Lower lobe of right lung (tissue), 2 donors: ENCODE results near the gene TNIK. TPM values are rescaled to one million over a fixed set of nuclear protein-coding genes. Genes with fewer than 3 reads are reported as not detected.

Experiments used
- ATAC-seq, 2 donors: fragments of 200-7000 bp; cut with Tn5 transposase; one replicate each; pipeline ENCODE4 v1.9.1; 2020 to 2022; ENCODE audit warnings: mild to moderate bottlenecking in 2 of 2, moderate library complexity in 2 of 2
- DNase-seq: peaks from one replicate; pipeline ENCODE4 v3.0.0-alpha.2; 2020
- H3K27ac ChIP-seq: fragments of 200-600 bp; one replicate; pipeline ENCODE4 v1.8.0; 2022
- H3K27me3 ChIP-seq: fragments of 200-600 bp; one replicate; pipeline ENCODE4 v1.8.0; 2022; ENCODE audit warnings: low read depth
- H3K36me3 ChIP-seq: fragments of 200-600 bp; one replicate; pipeline ENCODE4 v1.8.0; 2022; ENCODE audit warnings: mild to moderate bottlenecking
- H3K4me1 ChIP-seq: fragments of 200-600 bp; one replicate; pipeline ENCODE4 v1.8.0; 2022
- H3K4me3 ChIP-seq: fragments of 200-600 bp; one replicate; pipeline ENCODE4 v1.8.0; 2022; ENCODE audit warnings: mild to moderate bottlenecking
- H3K9me3 ChIP-seq: fragments of 200-600 bp; one replicate; pipeline ENCODE4 v1.8.0; 2022
- intact Hi-C: fragments of 100-400 bp; cut with DNase I; formaldehyde crosslinking; loops from one replicate; pipeline ENCODE4 v1.11.0; 2022
- total RNA-seq: library from RNA; stranded (reverse); fragmentation: NEBNext Ultra II Directional; extraction: Animal tissue kit (Norgen Biotek cat#: 25700); gene quantifications from one replicate; pipeline ENCODE4 v1.2.1, GENCODE V29; 2021
- TF ChIP-seq, protein P1 (sequence below): fragments of 200-600 bp; IDR thresholded peaks from one replicate; pipeline ENCODE4 v1.8.0; 2022; ENCODE audit warnings: antibody characterized with exemption, mild to moderate bottlenecking
- donor health status: DM: no; HTN: yes; CAD: no; lungs with severe emphysema.

The TNIK gene
- total RNA-seq, 1 donor from 2014 or later, result 29.3 TPM

DNA sequence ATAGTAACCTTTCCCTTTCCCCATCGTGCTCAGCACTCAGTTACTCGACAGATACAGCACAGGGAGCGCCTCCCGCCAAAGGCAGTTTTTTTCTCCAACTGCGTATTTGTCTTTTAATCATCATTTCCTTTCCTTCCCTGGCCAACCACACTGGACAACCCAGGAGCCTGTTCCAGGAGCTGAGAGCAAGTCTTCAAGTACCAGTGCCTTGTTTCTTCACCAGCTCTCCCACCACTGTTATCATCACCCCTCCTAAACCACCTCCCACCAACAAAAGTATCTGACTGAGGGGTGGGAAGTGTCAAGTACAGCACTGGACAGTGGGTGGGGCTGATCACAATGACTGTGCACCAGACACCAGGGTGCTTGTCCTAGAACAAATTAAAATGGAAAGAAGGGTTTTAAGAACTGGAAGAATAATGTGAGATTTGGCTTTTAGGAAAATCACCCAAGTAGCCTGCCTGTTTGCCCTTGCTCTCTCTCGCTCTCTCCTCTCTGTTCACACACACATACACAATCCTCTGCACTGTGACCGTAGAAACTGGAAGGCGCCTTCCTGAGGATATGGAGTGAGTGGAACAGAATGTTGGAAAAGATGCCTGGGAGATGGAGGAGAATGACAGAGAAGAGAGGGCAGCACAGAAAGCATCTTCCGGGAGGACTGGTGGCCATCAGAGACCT lies 126.3 kb downstream of the TNIK start:
- no peak overlapping the region for H3K4me3 ChIP-seq

DNA sequence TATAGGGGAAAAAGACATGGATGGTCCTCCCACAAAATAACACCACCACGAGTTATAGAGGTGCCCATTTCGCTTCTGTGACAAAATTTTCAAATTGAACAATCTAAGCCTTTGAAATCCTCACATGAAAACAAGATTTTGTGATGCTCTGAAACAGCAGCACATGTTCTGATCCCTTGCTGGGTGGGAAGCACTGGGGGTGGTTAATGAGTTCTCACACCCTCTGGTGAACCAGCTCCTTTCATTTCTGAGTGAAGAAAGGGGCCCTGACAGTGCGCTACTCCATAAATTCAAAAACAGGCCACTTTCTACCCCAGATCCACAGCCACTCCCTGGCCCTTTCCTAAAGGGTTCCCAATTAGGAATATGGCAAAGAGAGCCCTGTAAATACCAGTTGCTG lies 129.3 kb downstream of the TNIK start:
- TF ChIP-seq, protein P1, sequence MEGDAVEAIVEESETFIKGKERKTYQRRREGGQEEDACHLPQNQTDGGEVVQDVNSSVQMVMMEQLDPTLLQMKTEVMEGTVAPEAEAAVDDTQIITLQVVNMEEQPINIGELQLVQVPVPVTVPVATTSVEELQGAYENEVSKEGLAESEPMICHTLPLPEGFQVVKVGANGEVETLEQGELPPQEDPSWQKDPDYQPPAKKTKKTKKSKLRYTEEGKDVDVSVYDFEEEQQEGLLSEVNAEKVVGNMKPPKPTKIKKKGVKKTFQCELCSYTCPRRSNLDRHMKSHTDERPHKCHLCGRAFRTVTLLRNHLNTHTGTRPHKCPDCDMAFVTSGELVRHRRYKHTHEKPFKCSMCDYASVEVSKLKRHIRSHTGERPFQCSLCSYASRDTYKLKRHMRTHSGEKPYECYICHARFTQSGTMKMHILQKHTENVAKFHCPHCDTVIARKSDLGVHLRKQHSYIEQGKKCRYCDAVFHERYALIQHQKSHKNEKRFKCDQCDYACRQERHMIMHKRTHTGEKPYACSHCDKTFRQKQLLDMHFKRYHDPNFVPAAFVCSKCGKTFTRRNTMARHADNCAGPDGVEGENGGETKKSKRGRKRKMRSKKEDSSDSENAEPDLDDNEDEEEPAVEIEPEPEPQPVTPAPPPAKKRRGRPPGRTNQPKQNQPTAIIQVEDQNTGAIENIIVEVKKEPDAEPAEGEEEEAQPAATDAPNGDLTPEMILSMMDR, result no peak
- ATAC-seq, result no peak
- no peaks in the 10 kb centered on the region for H3K36me3 ChIP-seq
- intact Hi-C loops, result no loop called here
- H3K27me3 ChIP-seq, result no peaks in the 10 kb centered on the region
- H3K9me3 ChIP-seq, result no peaks in the 10 kb centered on the region
- no peak for DNase-seq
- H3K27ac ChIP-seq, result no peak overlapping the region
- H3K4me1 ChIP-seq, result peaks cover 13% of the 10 kb centered on the region
- no peak overlapping the region for H3K4me3 ChIP-seq

More for the DNA sequence above, 126.3 kb downstream of the TNIK start:
- ATAC-seq (peak; percentile 56 to 75), DNase-seq (no peak)
- Histone ChIP-seq H3K9me3 (no peaks in the 10 kb centered on the region), H3K27me3 (no peaks in the 10 kb centered on the region), H3K4me1 (peaks cover 8% of the 10 kb centered on the region), H3K36me3 (no peaks in the 10 kb centered on the region), H3K27ac (no peak overlapping the region)
- intact Hi-C loops, result no loop called here
- TF ChIP-seq, protein P1, result no peak

DNA sequence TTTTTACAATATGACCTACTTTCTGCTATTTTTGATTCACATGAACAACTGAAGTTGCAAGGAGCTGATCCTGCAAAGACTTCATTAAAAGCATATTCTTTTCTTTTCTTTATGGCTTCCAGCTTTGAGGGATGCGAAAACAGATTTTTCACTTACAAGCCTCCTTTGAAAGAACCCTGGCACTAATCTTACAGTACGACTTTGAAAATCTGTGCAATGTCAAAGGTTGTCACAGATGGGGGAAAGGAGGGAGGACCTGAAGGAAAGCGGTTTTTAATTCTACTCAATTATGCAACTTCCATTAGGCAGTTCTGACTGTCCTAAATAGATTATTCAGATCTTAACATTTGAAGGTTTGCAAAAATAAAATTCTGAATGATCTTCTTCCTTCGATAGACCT lies 130.5 kb downstream of the TNIK start:
- intact Hi-C loops, result no loop called here
- H3K4me1 ChIP-seq, result peaks cover 13% of the 10 kb centered on the region
- no peaks in the 10 kb centered on the region for H3K36me3 ChIP-seq
- H3K27ac ChIP-seq, result no peak overlapping the region
- no peak overlapping the region for H3K4me3 ChIP-seq
- ATAC-seq, result no peak
- H3K27me3 ChIP-seq, result no peaks in the 10 kb centered on the region
- H3K9me3 ChIP-seq, result no peaks in the 10 kb centered on the region
- DNase-seq, result no peak
- TF ChIP-seq, protein P1, result no peak

DNA sequence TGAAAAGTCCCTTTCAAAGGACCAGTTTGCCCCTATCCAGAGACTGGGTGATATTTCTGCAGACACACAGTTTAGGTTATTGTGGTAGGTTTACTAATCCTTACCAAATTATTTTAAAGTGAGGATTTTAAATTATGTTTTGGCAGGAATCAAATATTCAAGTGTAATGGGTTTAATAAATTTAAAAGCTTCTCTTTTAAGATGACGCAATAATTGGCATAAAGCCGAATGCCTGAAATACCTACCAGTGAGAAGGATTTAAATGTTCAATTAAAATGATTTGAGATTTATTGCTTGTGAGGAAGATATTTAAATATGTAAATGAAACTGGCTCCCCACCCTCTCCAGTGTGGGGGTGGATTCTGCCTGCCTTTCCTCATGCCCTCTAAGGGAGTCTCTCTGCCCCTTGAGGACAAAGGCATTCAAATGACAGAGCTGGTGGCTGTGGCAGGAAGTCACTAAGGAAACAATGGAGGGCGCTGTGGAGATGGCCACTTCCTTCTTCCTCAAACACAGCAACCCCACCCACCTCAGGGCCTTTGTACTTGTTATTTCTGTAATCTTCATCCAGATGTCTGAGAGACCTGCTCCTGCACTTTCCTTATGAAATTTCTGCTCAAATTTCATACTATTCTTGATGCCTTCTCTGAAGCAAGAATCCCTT lies 131.7 kb downstream of the TNIK start:
- Histone ChIP-seq H3K4me1 (peaks cover 13% of the 10 kb centered on the region), H3K36me3 (no peaks in the 10 kb centered on the region), H3K27ac (no peak overlapping the region), H3K27me3 (no peaks in the 10 kb centered on the region), H3K4me3 (no peak overlapping the region), H3K9me3 (no peaks in the 10 kb centered on the region)
- TF ChIP-seq, protein P1, result peak; percentile 25
- intact Hi-C loops, result no loop called here
- DNase-seq (peak; percentile 73), ATAC-seq (peak; percentile 57 to 81)

DNA sequence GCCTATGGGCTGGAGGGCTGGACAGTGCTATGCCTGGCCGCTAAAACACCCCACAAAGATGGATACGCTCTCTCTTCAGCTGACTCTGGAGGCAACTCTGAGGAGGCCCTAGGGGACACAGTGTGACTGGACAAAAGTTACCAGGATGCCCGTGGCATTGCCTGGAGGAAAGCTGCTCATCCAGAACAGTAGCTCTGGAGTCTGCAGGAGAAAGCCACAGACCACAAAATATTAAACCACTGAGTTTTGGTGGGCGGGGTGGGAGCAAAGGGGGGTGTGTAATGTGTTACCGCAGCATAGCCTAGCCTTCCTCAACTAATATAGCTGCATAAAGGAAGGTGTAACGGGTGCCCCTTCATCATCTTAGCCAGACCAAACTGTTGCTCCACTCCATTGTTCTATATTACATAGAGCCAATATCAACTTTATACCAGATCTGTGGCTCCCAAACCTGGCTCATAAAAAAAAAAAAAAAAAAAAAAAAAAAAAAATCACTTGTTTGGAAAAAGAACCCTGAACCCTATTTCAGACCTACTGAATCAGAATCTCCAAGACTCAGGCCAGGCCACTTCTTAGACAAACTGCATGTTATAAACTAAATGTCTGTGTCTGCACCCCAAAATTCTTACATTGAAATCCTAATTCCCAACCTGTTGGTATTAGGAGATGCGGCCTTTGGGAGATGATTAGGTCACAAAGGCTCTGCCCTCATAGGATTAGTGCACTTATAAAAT lies 132.6 kb downstream of the TNIK start:
- Histone ChIP-seq H3K9me3 (no peaks in the 10 kb centered on the region), H3K27ac (no peak overlapping the region), H3K4me3 (no peak overlapping the region), H3K4me1 (peaks cover 13% of the 10 kb centered on the region), H3K36me3 (no peaks in the 10 kb centered on the region), H3K27me3 (no peaks in the 10 kb centered on the region)
- ATAC-seq (no peak), DNase-seq (no peak)
- TF ChIP-seq, protein P1, result no peak
- intact Hi-C loops, result no loop called here
